Small intestine (tissue), 7 donors: ENCODE results near the gene NPAS2. TPM values are rescaled to one million over a fixed set of nuclear protein-coding genes. Genes with fewer than 3 reads are reported as not detected.

Experiments
- DNase-seq, 2 donors: peaks; one replicate each; pipeline versions ENCODE4 v3.0.0 to v3.0.0-alpha.2; 2013
- FAIRE-seq: peaks from 2 replicates; lab custom pipeline; 2012; peaks lifted over from hg19 to GRCh38; lab: Jason Lieb, UNC
- H3K27ac ChIP-seq, 3 donors: one replicate each; pipeline ENCODE4 v1.5.1; 2013; ENCODE audit warnings: low read length in 2 of 3, mild to moderate bottlenecking in 2 of 3, control low read depth in 1 of 3, inconsistent platforms in 1 of 3, low read depth in 1 of 3, moderate library complexity in 1 of 3
- H3K27me3 ChIP-seq, 3 donors: one replicate each; pipeline ENCODE4 v1.6.1; 2013; ENCODE audit warnings: low read length in 3 of 3, inconsistent platforms in 1 of 3; ENCODE audit not compliant: control insufficient read depth in 3 of 3, insufficient read depth in 3 of 3
- H3K36me3 ChIP-seq, 3 donors: one replicate each; pipeline ENCODE4 v1.6.1; 2013; ENCODE audit warnings: low read length in 3 of 3, inconsistent platforms in 1 of 3, low read depth in 1 of 3, mild to moderate bottlenecking in 1 of 3, moderate library complexity in 1 of 3; ENCODE audit not compliant: control insufficient read depth in 3 of 3, insufficient read depth in 2 of 3
- H3K4me1 ChIP-seq, 3 donors: one replicate each; pipeline ENCODE4 v1.6.1; 2013; ENCODE audit warnings: low read length in 2 of 3, inconsistent platforms in 1 of 3, low read depth in 1 of 3, mild to moderate bottlenecking in 1 of 3, moderate library complexity in 1 of 3; ENCODE audit not compliant: control insufficient read depth in 3 of 3, insufficient read depth in 2 of 3
- H3K4me3 ChIP-seq, 3 donors: one replicate each; pipeline ENCODE4 v1.5.1; 2013; ENCODE audit warnings: low read length in 3 of 3, control low read depth in 1 of 3, inconsistent platforms in 1 of 3, low read depth in 1 of 3, mild to moderate bottlenecking in 1 of 3, moderate library complexity in 1 of 3
- H3K9me3 ChIP-seq, 2 donors: one replicate each; pipeline ENCODE4 v1.6.1; 2013; ENCODE audit warnings: low read depth in 1 of 2, low read length in 1 of 2; ENCODE audit not compliant: control insufficient read depth in 2 of 2, insufficient read depth in 1 of 2
- WGBS, 3 donors: extraction: QIAGEN DNeasy Blood & Tissue Kit; methylation state at CpG; one replicate each; pipeline ENCODE4 v1.1.7; 2013; 5-methylcytosine and 5-hydroxymethylcytosine counted together
- polyA plus RNA-seq, 4 donors: library from polyadenylated mRNA; stranded (reverse) in 3 of 4; unstranded in 1 of 4; fragments of 200-250 nt in 3 of 4; fragments of 120-200 nt in 1 of 4; gene quantifications; one replicate each; pipeline versions ENCODE4 v1.2.1 to v1.2.3, GENCODE V29; 2013
- donor health status: healthy with polysubstance abuse.
- donor health status: control.
- donor health status: control.
- donor health status: Bipolar disorder and iron deficiency.
- donor health status: healthy.

The NPAS2 gene
- polyA plus RNA-seq, 4 donors: 23.9 to 34.2 (median 26.3) TPM

DNA sequence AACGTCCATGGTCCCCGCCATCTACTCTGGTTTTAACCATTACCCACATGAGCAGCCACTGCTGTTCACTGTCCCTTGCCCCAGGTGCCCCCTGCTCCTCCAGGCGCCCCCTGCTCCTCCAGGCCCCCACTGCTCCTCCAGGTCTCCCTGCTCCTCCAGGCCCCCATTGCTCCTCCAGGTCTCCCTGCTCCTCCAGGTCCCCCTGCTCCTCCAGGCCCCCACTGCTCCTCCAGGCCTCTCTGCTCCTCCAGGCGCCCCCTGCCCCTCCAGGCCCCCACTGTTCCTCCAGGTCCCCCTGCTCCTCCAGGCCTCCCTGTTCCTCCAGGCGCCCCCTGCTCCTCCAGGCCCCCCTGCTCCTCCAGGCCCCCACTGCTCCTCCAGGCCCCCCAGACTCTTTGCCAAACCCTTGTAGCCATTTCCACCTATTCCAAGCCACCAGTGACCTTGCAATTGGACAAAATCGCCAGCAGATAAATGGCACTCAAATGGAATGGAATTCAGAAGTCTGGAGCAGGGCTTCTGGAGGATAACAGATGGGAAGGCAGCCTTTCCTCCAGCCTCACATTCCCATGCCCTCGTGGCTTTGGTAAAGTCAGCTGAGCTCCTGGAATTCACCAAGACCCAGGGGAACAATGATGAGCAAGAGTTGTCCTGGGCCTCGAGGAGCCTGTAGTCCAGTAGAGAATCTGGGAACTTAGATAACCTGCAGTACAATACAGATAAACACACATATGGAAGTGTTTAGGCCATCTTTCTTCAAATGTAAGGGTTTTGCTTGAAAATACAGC, 168.9 kb downstream of the NPAS2 start:
- no peak for DNase-seq
- Histone ChIP-seq H3K9me3 (no peaks in the 10 kb centered on the region), H3K36me3 (peaks cover 6 to 43% (median 8%) of the 10 kb centered on the region in 3 donors), H3K27ac (no peak overlapping the region), H3K27me3 (no peaks in the 10 kb centered on the region), H3K4me1 (no peaks in the 10 kb centered on the region), H3K4me3 (no peak overlapping the region)
- no peak for FAIRE-seq
- 82 to 90% (median 87%) methylated on average over 8 of the region's 8 CpGs for WGBS, 3 donors

DNA sequence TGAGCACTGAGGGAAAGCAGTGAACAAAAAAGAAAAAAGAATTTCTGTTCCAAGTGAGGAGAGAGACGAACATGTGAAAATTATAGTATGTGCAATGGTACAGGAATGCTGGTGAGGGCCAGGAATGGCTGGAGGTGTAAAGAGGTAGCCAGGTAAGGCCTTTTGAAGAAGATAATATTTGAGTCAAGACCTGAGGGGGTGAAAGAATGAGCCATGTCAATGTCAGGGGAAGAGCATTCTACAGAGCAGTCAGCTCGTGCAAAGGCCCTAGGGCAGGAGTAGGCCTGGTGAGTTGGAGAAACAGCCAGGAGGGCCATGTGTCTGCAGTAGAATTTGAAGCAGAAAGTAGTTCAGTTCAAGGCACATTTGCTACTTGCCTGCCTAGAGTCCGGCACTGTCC, 169.7 kb downstream of the NPAS2 start:
- no peaks in the 10 kb centered on the region for H3K9me3 ChIP-seq
- no peak for FAIRE-seq
- H3K4me1 ChIP-seq: no peaks in the 10 kb centered on the region
- DNase-seq: no peak
- no peak overlapping the region for H3K4me3 ChIP-seq
- no peak overlapping the region for H3K27ac ChIP-seq
- no peaks in the 10 kb centered on the region for H3K27me3 ChIP-seq
- H3K36me3 ChIP-seq: peaks cover 8 to 49% (median 11%) of the 10 kb centered on the region in 3 donors
- WGBS, 3 donors: 94 to 97% (median 97%) methylated on average over 3 of the region's 3 CpGs

DNA sequence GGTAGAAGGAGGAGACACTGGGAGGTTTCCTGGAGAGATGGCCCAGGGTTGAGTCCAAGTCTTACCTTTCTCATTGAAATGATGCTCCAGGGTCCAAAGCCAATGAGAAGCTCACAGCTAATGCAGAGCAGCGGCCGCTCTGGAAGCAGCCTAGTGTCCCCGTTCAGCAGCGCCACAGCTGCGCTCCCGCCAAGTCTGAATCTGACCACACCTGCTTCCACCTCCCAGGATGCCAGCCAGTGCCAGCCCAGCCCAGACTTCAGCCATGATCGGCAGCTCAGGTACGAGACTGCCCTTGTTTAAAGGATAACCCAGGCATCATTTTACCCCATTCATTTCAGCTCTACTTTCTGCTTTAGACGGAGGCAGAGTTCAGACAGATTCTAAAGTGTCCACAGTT, 170.2 kb downstream of the NPAS2 start:
- 91 to 94% (median 92%) methylated on average over 9 of the region's 9 CpGs for whole genome bisulfite sequencing, 3 donors
- FAIRE-seq: no peak
- Histone ChIP-seq H3K27me3 (no peaks in the 10 kb centered on the region), H3K4me1 (no peaks in the 10 kb centered on the region), H3K36me3 (peaks cover 8 to 53% (median 11%) of the 10 kb centered on the region in 3 donors), H3K4me3 (no peak overlapping the region), H3K27ac (no peak overlapping the region), H3K9me3 (no peaks in the 10 kb centered on the region)
- no peak for DNase-seq

- DNase-seq: no peak
- H3K27me3 ChIP-seq: no peaks in the 10 kb centered on the region
- H3K36me3 ChIP-seq: peaks cover 8 to 60% (median 12%) of the 10 kb centered on the region in 3 donors
- H3K9me3 ChIP-seq: no peaks in the 10 kb centered on the region
- no peak for FAIRE-seq
- no peaks in the 10 kb centered on the region for H3K4me1 ChIP-seq
- 86 to 93% (median 90%) methylated on average over 24 of the region's 24 CpGs for WGBS, 3 donors
- H3K4me3 ChIP-seq: no peak overlapping the region
- no peak overlapping the region for H3K27ac ChIP-seq
Measured at GRCh38 chr2:100990650-100991403, 170.9 kb downstream of the NPAS2 start.

GRCh38 chr2:100991404-100991773, 171.4 kb downstream of the NPAS2 start:
- Histone ChIP-seq H3K27me3 (no peaks in the 10 kb centered on the region), H3K9me3 (no peaks in the 10 kb centered on the region), H3K36me3 (peaks cover 8 to 56% (median 14%) of the 10 kb centered on the region in 3 donors), H3K4me1 (no peaks in the 10 kb centered on the region), H3K4me3 (no peak overlapping the region), H3K27ac (no peak overlapping the region)
- WGBS, 3 donors: 89 to 97% (median 91%) methylated on average over 5 of the region's 5 CpGs
- no peak for DNase-seq
- no peak for FAIRE-seq

DNA sequence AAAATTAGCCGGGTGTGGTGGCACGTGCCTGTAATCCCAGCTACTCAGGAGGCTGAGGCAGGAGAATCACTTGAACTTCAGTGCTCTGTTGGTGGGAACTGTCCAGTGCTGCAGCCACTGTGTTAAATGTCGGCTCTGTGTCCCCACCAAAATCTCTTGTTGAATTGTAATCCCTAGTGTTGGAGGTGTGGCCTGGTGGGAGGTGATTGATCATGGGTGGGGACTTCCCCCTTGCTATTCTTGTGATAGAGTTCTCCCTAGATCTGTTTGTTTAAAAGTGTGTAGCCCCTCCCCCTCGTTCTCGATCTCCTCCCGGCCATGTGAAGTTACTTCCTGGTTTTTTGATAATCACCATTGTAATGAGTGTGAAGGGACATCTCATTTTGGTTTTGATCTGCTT, 172.3 kb downstream of the NPAS2 start:
- H3K4me1 ChIP-seq: no peaks in the 10 kb centered on the region
- H3K9me3 ChIP-seq: no peaks in the 10 kb centered on the region
- WGBS, 3 donors: 75 to 83% (median 75%) methylated on average over 6 of the region's 6 CpGs
- no peak overlapping the region for H3K27ac ChIP-seq
- H3K36me3 ChIP-seq: peaks cover 7 to 56% (median 14%) of the 10 kb centered on the region in 3 donors
- no peak overlapping the region for H3K4me3 ChIP-seq
- DNase-seq (no peak), FAIRE-seq (no peak)
- H3K27me3 ChIP-seq: no peaks in the 10 kb centered on the region

- Histone ChIP-seq H3K27ac (no peak overlapping the region), H3K9me3 (no peaks in the 10 kb centered on the region), H3K4me3 (no peak overlapping the region), H3K27me3 (no peaks in the 10 kb centered on the region), H3K36me3 (peaks cover 3 to 48% (median 14%) of the 10 kb centered on the region in 3 donors), H3K4me1 (no peaks in the 10 kb centered on the region)
- DNase-seq (no peak), FAIRE-seq (no peak)
- WGBS, 3 donors: 91 to 93% (median 93%) methylated on average over 17 of the region's 17 CpGs
Measured at GRCh38 chr2:100993294-100993693, 173.4 kb downstream of the NPAS2 start.

DNA sequence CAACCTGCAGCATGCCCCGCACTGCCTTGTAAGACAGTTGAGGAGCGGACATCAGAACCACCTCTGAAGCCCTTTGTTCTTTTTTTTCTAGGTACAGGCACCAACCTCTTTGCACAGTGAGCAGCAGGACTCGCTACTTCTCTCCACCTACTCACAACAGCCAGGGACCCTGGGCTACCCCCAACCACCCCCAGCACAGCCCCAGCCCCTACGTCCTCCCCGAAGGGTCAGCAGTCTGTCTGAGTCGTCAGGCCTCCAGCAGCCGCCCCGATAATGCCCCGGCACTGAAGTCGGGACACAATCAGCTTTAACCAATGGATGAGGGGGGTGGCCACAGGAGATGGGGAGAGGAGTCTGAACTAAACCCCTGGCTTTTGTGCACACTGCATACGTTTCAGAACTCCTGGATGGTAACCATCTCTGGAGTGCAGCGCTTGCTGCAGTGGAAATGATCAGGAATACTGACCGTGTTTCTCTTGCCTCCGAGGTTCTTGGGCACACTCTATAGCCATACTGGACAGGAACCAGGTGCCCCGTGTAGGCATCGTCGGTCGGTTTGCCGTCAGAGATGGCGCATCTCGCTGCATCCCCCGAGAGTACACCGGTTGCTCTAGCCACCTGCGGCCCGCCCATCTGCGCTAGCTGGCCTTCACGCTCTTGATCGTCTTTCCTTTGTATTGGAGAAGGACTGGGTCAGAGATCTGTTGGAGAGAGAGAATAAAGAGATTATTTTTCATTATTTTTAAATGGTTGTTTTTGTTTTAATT, 175.6 kb downstream of the NPAS2 start:
- no peaks in the 10 kb centered on the region for H3K27me3 ChIP-seq
- H3K27ac ChIP-seq: no peak overlapping the region
- no peaks in the 10 kb centered on the region for H3K4me1 ChIP-seq
- FAIRE-seq (no peak), DNase-seq (no peak)
- no peaks in the 10 kb centered on the region for H3K9me3 ChIP-seq
- no peak overlapping the region for H3K4me3 ChIP-seq
- WGBS, 3 donors: 91 to 95% (median 94%) methylated on average over 28 of the region's 28 CpGs
- H3K36me3 ChIP-seq: peaks cover 0 to 36% (median 12%) of the 10 kb centered on the region in 3 donors
